Neural cell (in vitro differentiated cells): ENCODE data around the gene MDM2. TPM values are rescaled to one million over a fixed set of nuclear protein-coding genes. Genes with fewer than 3 reads are reported as not detected.
"Not testable (repeated sequence)": the region's sequence is repeated elsewhere in the genome, so short reads cannot be mapped to it uniquely, and the experiment has no call there.

Source experiments
- H2AFZ ChIP-seq: fragments of 200-600, 300-800 bp; sonication (generic), shearing (Covaris generic); 2 replicates; pipeline ENCODE4 v1.6.0; 2014; ENCODE audit warnings: low read depth, mild to moderate bottlenecking, antibody characterized with exemption, low read length, moderate library complexity
- H3F3A ChIP-seq: fragments of 200-600 bp; shearing (Covaris generic); 2 replicates; pipeline ENCODE4 v1.6.1; 2016; ENCODE audit warnings: mild to moderate bottlenecking, moderate library complexity, mixed read lengths, antibody characterized with exemption, low read length; ENCODE audit not compliant: insufficient read depth, poor library complexity, severe bottlenecking
- H3K27ac ChIP-seq: fragments of 200-600, 300-800 bp; sonication (generic), shearing (Covaris generic); 2 replicates; pipeline ENCODE4 v1.5.1; 2014; ENCODE audit warnings: mild to moderate bottlenecking, low read length, moderate library complexity
- H3K27me3 ChIP-seq: fragments of 300-800, 200-600 bp; sonication (generic), shearing (Covaris generic); 2 replicates; pipeline ENCODE4 v1.6.0; 2014; ENCODE audit warnings: mild to moderate bottlenecking, low read depth, low read length, moderate library complexity; ENCODE audit not compliant: insufficient read depth
- H3K36me3 ChIP-seq: fragments of 300-800, 200-600 bp; sonication (generic), shearing (Covaris generic); 2 replicates; pipeline ENCODE4 v1.5.1; 2014; ENCODE audit warnings: mild to moderate bottlenecking, antibody characterized with exemption, low read length, moderate library complexity; ENCODE audit not compliant: insufficient read depth
- H3K4me2 ChIP-seq: fragments of 300-800, 200-600 bp; sonication (generic), shearing (Covaris generic); 2 replicates; pipeline ENCODE4 v1.6.0; 2014; ENCODE audit warnings: mild to moderate bottlenecking, low read length
- H3K4me3 ChIP-seq: fragments of 300-800, 200-600 bp; sonication (generic), shearing (Covaris generic); 2 replicates; pipeline ENCODE4 v1.5.1; 2014; ENCODE audit warnings: mild to moderate bottlenecking, low read length, moderate library complexity
- H3K79me2 ChIP-seq: fragments of 200-600 bp; shearing (Covaris generic); replicated peaks from 2 replicates; pipeline ENCODE4 v1.6.0; 2014; ENCODE audit warnings: mild to moderate bottlenecking, low read length, moderate library complexity; ENCODE audit not compliant: insufficient read depth
- H3K9ac ChIP-seq: fragments of 300-800, 200-600 bp; sonication (generic), shearing (Covaris generic); 2 replicates; pipeline ENCODE4 v1.6.1; 2016; ENCODE audit warnings: mild to moderate bottlenecking, low read length, mixed read lengths
- H3K9me2 ChIP-seq: fragments of 200-600 bp; shearing (Covaris generic); 2 replicates; pipeline ENCODE4 v1.6.1; 2016; ENCODE audit warnings: mild to moderate bottlenecking, low read length, mixed read lengths; ENCODE audit not compliant: insufficient read depth
- H3K9me3 ChIP-seq: fragments of 200-600, 300-800 bp; sonication (generic), shearing (Covaris generic); 2 replicates; pipeline ENCODE4 v1.6.1; 2016; ENCODE audit warnings: mild to moderate bottlenecking, mixed run types, low read length, moderate library complexity, mixed read lengths
- H4K20me1 ChIP-seq: fragments of 200-600 bp; shearing (Covaris generic); 2 replicates; pipeline ENCODE4 v1.6.1; 2016; ENCODE audit warnings: mild to moderate bottlenecking, mixed run types; ENCODE audit not compliant: insufficient read depth
- CTCF ChIP-seq: fragments of 450-650 bp; IDR thresholded peaks from 2 replicates; pipeline ENCODE4 v1.5.1; 2014; ENCODE audit warnings: antibody characterized with exemption, mild to moderate bottlenecking, moderate library complexity; ENCODE audit not compliant: poor library complexity, severe bottlenecking
- EP300 ChIP-seq: fragments of 450-650 bp; conservative IDR thresholded peaks from 2 replicates; pipeline ENCODE4 v1.6.1; 2014; ENCODE audit warnings: antibody characterized with exemption, mild to moderate bottlenecking, moderate library complexity; ENCODE audit not compliant: poor library complexity, severe bottlenecking
- EZH2 ChIP-seq: fragments of 200-600, 300-800 bp; shearing (Covaris generic), sonication (generic); IDR thresholded peaks from 2 replicates; pipeline ENCODE4 v1.6.1; 2014; ENCODE audit warnings: antibody characterized with exemption, low read length, borderline replicate concordance, mild to moderate bottlenecking; ENCODE audit not compliant: insufficient read depth, poor library complexity, severe bottlenecking
- MXI1 ChIP-seq: fragments of 450-650 bp; conservative IDR thresholded peaks from 2 replicates; pipeline ENCODE4 v1.6.1; 2014; ENCODE audit warnings: antibody characterized with exemption, mild to moderate bottlenecking; ENCODE audit not compliant: poor library complexity, severe bottlenecking
- POLR2AphosphoS5 ChIP-seq: IDR thresholded peaks from 2 replicates; pipeline ENCODE4 v1.6.1; 2012
- RAD21 ChIP-seq: fragments of 450-650 bp; conservative IDR thresholded peaks from 2 replicates; pipeline ENCODE4 v1.6.1; 2014; ENCODE audit warnings: antibody characterized with exemption, mild to moderate bottlenecking, moderate library complexity
- REST ChIP-seq: IDR thresholded peaks from 2 replicates; pipeline ENCODE4 v1.6.1; 2012; ENCODE audit warnings: borderline replicate concordance
- SMC3 ChIP-seq: fragments of 450-650 bp; conservative IDR thresholded peaks from 2 replicates; pipeline ENCODE4 v1.6.1; 2014; ENCODE audit warnings: antibody characterized with exemption, mild to moderate bottlenecking, moderate library complexity; ENCODE audit not compliant: poor library complexity
- TAF1 ChIP-seq: IDR thresholded peaks from 2 replicates; pipeline ENCODE4 v1.6.1; 2012; ENCODE audit warnings: low read depth
- polyA plus RNA-seq: library from polyadenylated mRNA; depleted of rRNA; stranded (reverse); fragments of >200 nt; gene quantifications from 2 replicates; pipeline ENCODE4 v1.2.3, GENCODE V29; 2014

MDM2 gene
- polyA plus RNA-seq, 1 donor from 2014 or later = 37.5 TPM

- H2AFZ ChIP-seq = peak overlapping the region; percentile 99
Measured at GRCh38 chr12:68809190-68810026, 1.4 kb downstream of the MDM2 start.

GRCh38 chr12:68810027-68810389 is 2.0 kb downstream of the MDM2 start:
- H3K36me3 ChIP-seq, H3K9ac ChIP-seq, H3K27me3 ChIP-seq, H3K9me2 ChIP-seq, H3K4me2 ChIP-seq, H2AFZ ChIP-seq, H4K20me1 ChIP-seq, H3K27ac ChIP-seq, H3F3A ChIP-seq, H3K9me3 ChIP-seq: not testable (repeated sequence)
- Histone ChIP-seq H3K4me3 (peak overlapping the region; percentile 97), H3K79me2 (peaks cover 37% of the 10 kb centered on the region)

More at GRCh38 chr12:68809190-68810026, 1.4 kb downstream of the MDM2 start:
- Histone ChIP-seq H3K9me2 (no peaks in the 10 kb centered on the region), H3F3A (no peaks in the 10 kb centered on the region), H3K27ac (peak overlapping the region; percentile 95), H3K9me3 (no peaks in the 10 kb centered on the region), H3K79me2 (peaks cover 37% of the 10 kb centered on the region), H3K9ac (peak overlapping the region; percentile 99), H3K36me3 (peaks cover 4% of the 10 kb centered on the region), H3K4me3 (peak overlapping the region; percentile 97), H3K4me2 (peak overlapping the region; percentile 72), H3K27me3 (no peaks in the 10 kb centered on the region), H4K20me1 (no peaks in the 10 kb centered on the region)
- no peak for TF ChIP-seq RAD21

- not testable (repeated sequence) for H3K9ac ChIP-seq, H3K27ac ChIP-seq, H4K20me1 ChIP-seq
Measured at GRCh38 chr12:68811573-68811972, 3.6 kb downstream of the MDM2 start.

GRCh38 chr12:68812553-68813241 is 4.7 kb downstream of the MDM2 start:
- no peaks in the 10 kb centered on the region for H3K27me3 ChIP-seq
- H3K4me2 ChIP-seq = no peak overlapping the region
- H3K4me3 ChIP-seq = no peak overlapping the region
- H2AFZ ChIP-seq = no peak overlapping the region
- H4K20me1 ChIP-seq = no peaks in the 10 kb centered on the region
- peaks cover 10% of the 10 kb centered on the region for H3K36me3 ChIP-seq
- H3K9me2 ChIP-seq = no peaks in the 10 kb centered on the region
- TF ChIP-seq EP300 (no peak), SMC3 (no peak), RAD21 (no peak), REST (no peak), MXI1 (no peak), CTCF (no peak), POLR2AphosphoS5 (no peak), EZH2 (no peak), TAF1 (no peak)
- H3K79me2 ChIP-seq = peaks cover 37% of the 10 kb centered on the region
- H3K27ac ChIP-seq = no peak overlapping the region
- H3F3A ChIP-seq = no peaks in the 10 kb centered on the region
- no peak overlapping the region for H3K9ac ChIP-seq
- H3K9me3 ChIP-seq = no peaks in the 10 kb centered on the region

More at GRCh38 chr12:68811573-68811972, 3.6 kb downstream of the MDM2 start:
- H3K79me2 ChIP-seq = peaks cover 37% of the 10 kb centered on the region
- H3F3A ChIP-seq, H2AFZ ChIP-seq, H3K27me3 ChIP-seq, H3K9me2 ChIP-seq, H3K4me3 ChIP-seq, H3K4me2 ChIP-seq, H3K9me3 ChIP-seq, H3K36me3 ChIP-seq: not testable (repeated sequence)
